HepG2 (cell line): ENCODE measurements around the gene OR1F1. TPM values are rescaled to one million over a fixed set of nuclear protein-coding genes. Genes with fewer than 3 reads are reported as not detected.

ENCODE experiments used
- ATAD3A ChIP-seq: sonication (generic); formaldehyde crosslinking; IDR thresholded peaks from 2 replicates; pipeline ENCODE4 v1.4.0; 2020; ENCODE audit warnings: missing genetic modification reagents
- FOXA3 ChIP-seq: IDR thresholded peaks from 2 replicates; pipeline ENCODE4 v1.6.1; 2016; ENCODE audit warnings: missing genetic modification reagents, missing compliant biosample characterization
- HDAC2 ChIP-seq: sonication (generic); formaldehyde crosslinking; IDR thresholded peaks from 2 replicates; pipeline ENCODE4 v1.4.0; 2020; ENCODE audit warnings: missing genetic modification reagents
- HHEX ChIP-seq: IDR thresholded peaks from 2 replicates; pipeline ENCODE4 v1.6.1; 2016; ENCODE audit warnings: control low read depth
- JDP2 ChIP-seq: sonication (generic); formaldehyde crosslinking; IDR thresholded peaks from 2 replicates; pipeline ENCODE4 v1.8.1; 2022; ENCODE audit warnings: missing genetic modification reagents, borderline replicate concordance
- MEF2D ChIP-seq: sonication (generic); formaldehyde crosslinking; IDR thresholded peaks from 2 replicates; pipeline ENCODE4 v1.5.1; 2020; ENCODE audit warnings: mild to moderate bottlenecking, missing genetic modification reagents
- NCOA2 ChIP-seq: sonication (generic); formaldehyde crosslinking; IDR thresholded peaks from 2 replicates; pipeline ENCODE4 v1.8.0; 2022; ENCODE audit warnings: inconsistent platforms
- NR2F6 ChIP-seq, 2 experiments: IDR thresholded peaks; 2 replicates each; pipeline ENCODE4 v1.6.1; 2016; ENCODE audit warnings: antibody characterized with exemption in 1 of 2, mild to moderate bottlenecking in 1 of 2
- POLR2A ChIP-seq, 2 experiments: IDR thresholded peaks; 2 replicates each; pipeline ENCODE4 v1.6.1; 2011; ENCODE audit warnings: low read depth in 2 of 2, low read length in 2 of 2, mild to moderate bottlenecking in 1 of 2, moderate library complexity in 1 of 2; ENCODE audit not compliant: insufficient read depth in 1 of 2
- SOX6 ChIP-seq, 2 experiments: fragments of 450-650 bp in 1 of 2; sonication (generic) in 1 of 2; formaldehyde crosslinking in 1 of 2; IDR thresholded peaks; 2 replicates each; pipeline versions ENCODE4 v1.4.0 to v1.6.1; 2017 to 2020; ENCODE audit warnings: antibody characterized with exemption in 1 of 2, mild to moderate bottlenecking in 1 of 2, missing genetic modification reagents in 1 of 2
- XBP1 ChIP-seq: sonication (generic); formaldehyde crosslinking; IDR thresholded peaks from 2 replicates; pipeline ENCODE4 v1.5.0; 2020; ENCODE audit warnings: missing genetic modification reagents
- ZFP41 ChIP-seq: sonication (generic); formaldehyde crosslinking; IDR thresholded peaks from 2 replicates; pipeline ENCODE4 v1.4.0; 2020; ENCODE audit warnings: mild to moderate bottlenecking, missing genetic modification reagents, borderline replicate concordance
- ZNF124 ChIP-seq: sonication (generic); formaldehyde crosslinking; IDR thresholded peaks from 2 replicates; pipeline ENCODE4 v1.4.0; 2020; ENCODE audit warnings: missing genetic modification reagents
- ZNF160 ChIP-seq: sonication (generic); formaldehyde crosslinking; IDR thresholded peaks from 2 replicates; pipeline ENCODE4 v1.8.0; 2022; ENCODE audit warnings: mild to moderate bottlenecking, inconsistent platforms, missing genetic modification reagents
- ZNF773 ChIP-seq: sonication (generic); formaldehyde crosslinking; IDR thresholded peaks from 2 replicates; pipeline ENCODE4 v1.4.0; 2020; ENCODE audit warnings: missing genetic modification reagents, borderline replicate concordance
- ZNF781 ChIP-seq: sonication (generic); formaldehyde crosslinking; IDR thresholded peaks from 2 replicates; pipeline ENCODE4 v1.5.1; 2020; ENCODE audit warnings: borderline replicate concordance, mild to moderate bottlenecking, missing genetic modification reagents; ENCODE audit errors: not compliant biosample characterization
- ZNF850 ChIP-seq: sonication (generic); formaldehyde crosslinking; conservative IDR thresholded peaks from 2 replicates; pipeline ENCODE4 v1.9.0; 2021; ENCODE audit warnings: mild to moderate bottlenecking, missing genetic modification reagents
- ZZZ3 ChIP-seq: sonication (generic); formaldehyde crosslinking; IDR thresholded peaks from 2 replicates; pipeline ENCODE4 v1.4.0; 2020; ENCODE audit warnings: missing genetic modification reagents, mild to moderate bottlenecking, borderline replicate concordance
- polyA plus RNA-seq, 8 experiments: library from polyadenylated mRNA; depleted of rRNA in 3 of 8; stranded (reverse) in 7 of 8; unstranded in 1 of 8; fragments of >200 nt; fragmentation: Illumina TruSeq in 4 of 8; extraction: Trizol in 4 of 8; gene quantifications; 2 replicates each; pipeline versions ENCODE4 v1.2.1 to v1.2.3, GENCODE V29; 2011 to 2016; ENCODE audit warnings: low read depth in 4 of 8, missing spikeins in 1 of 8, mixed read lengths in 1 of 8; ENCODE audit not compliant: insufficient read depth in 1 of 8
- total RNA-seq, 5 experiments: library from RNA; depleted of rRNA; stranded (reverse); fragments of >200 nt; fragmentation: Illumina TruSeq; extraction: Trizol; gene quantifications; 2 replicates each; pipeline ENCODE4 v1.2.3, GENCODE V29; 2016; ENCODE audit warnings: low read depth in 1 of 5
- TF ChIP-seq, protein P1 (sequence below): sonication (generic); formaldehyde crosslinking; IDR thresholded peaks from 2 replicates; pipeline ENCODE4 v1.9.0; 2021; ENCODE audit warnings: missing genetic modification reagents, mild to moderate bottlenecking, borderline replicate concordance
- TF ChIP-seq, protein P2 (sequence below): sonication (generic); formaldehyde crosslinking; IDR thresholded peaks from 2 replicates; pipeline ENCODE4 v1.4.0; 2020; ENCODE audit warnings: mild to moderate bottlenecking, missing genetic modification reagents, borderline replicate concordance
- TF ChIP-seq, protein P3 (sequence below): sonication (generic); formaldehyde crosslinking; IDR thresholded peaks from 2 replicates; pipeline ENCODE4 v1.5.1; 2020; ENCODE audit warnings: mild to moderate bottlenecking, missing genetic modification reagents

The OR1F1 gene
- total and polyA plus RNA-seq, 2 of the 13 experiments (the other 11 are each of a cell fraction or from before 2014, with no cell fraction given) = 0.90 TPM; not detected in 1

DNA sequence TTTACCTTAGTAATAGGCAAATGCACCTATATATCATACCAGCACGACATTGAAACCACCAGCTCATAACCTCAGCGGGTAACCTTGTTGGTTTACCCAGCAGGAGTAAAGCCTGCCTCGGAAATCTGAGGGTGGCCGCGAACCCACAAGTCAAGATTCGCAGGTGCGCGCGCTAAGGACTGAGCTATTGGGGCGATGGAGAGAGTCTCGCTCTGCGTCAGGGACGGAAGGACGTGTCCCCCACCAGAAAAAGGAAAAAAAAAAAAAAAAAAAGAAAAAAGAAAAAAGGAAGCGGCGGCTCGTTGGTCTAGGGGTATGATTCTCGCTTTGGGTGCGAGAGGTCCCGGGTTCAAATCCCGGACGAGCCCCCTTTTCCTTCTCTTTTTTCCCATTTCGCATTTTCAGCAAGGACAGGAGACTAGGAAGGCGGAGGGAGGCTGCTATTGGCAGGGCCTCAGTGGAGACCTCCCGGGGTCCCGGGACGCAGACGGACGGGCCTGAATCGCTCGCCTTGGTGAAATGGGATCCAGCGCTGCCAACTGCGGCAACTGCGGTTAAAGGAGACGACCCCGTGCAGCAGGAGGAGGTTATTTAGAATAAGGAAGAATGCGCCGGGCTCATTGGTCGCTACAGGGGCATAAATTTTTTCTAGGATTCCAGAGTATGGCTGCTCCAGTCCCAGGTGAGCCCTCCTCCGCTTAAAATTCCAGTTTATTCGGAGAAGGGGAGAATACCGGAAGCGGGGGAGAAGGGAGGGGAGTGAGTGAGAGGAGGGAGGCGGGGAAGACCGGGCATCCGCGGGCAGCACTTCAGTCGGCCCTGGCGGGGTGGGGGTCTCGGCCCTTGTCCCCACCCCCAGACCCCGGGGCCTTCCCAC is at the start of gene OR1F1 (continued):
- no peak for TF ChIP-seq XBP1 (CRISPR knock-in tag)
- no peak for TF ChIP-seq HHEX
- TF ChIP-seq NCOA2 = no peak
- no peak for TF ChIP-seq ZNF773
- TF ChIP-seq ZNF850 (CRISPR knock-in tag) = no peak
- TF ChIP-seq, protein P1, sequence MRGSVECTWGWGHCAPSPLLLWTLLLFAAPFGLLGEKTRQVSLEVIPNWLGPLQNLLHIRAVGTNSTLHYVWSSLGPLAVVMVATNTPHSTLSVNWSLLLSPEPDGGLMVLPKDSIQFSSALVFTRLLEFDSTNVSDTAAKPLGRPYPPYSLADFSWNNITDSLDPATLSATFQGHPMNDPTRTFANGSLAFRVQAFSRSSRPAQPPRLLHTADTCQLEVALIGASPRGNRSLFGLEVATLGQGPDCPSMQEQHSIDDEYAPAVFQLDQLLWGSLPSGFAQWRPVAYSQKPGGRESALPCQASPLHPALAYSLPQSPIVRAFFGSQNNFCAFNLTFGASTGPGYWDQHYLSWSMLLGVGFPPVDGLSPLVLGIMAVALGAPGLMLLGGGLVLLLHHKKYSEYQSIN (CRISPR knock-in tag) = no peak
- TF ChIP-seq JDP2 = no peak
- TF ChIP-seq POLR2A (IDR thresholded peaks at IDR 0.05; ENCODE audit: insufficient read depth in 1 of 2, low read depth in 2 of 2, low read length in 2 of 2) = no peak
- TF ChIP-seq ZZZ3 (CRISPR knock-in tag) = no peak
- TF ChIP-seq HDAC2 (CRISPR knock-in tag) = peak; percentile 27; the same call in 1 of the 2 replicates
- no peak for TF ChIP-seq NR2F6 (IDR thresholded peaks at IDR 0.05)
- TF ChIP-seq NR2F6 (CRISPR knock-in tag; IDR thresholded peaks at IDR 0.05) = no peak
- TF ChIP-seq SOX6 (IDR thresholded peaks at IDR 0.05) = no peak
- TF ChIP-seq SOX6 (CRISPR knock-in tag; IDR thresholded peaks at IDR 0.05) = 0 out of 2 replicates have a peak, but pooled peaks have one; percentile 26
- no peak for TF ChIP-seq ZFP41 (CRISPR knock-in tag)
- no peak for TF ChIP-seq ZNF124
- no peak for TF ChIP-seq FOXA3 (CRISPR knock-in tag)
- TF ChIP-seq, protein P2, sequence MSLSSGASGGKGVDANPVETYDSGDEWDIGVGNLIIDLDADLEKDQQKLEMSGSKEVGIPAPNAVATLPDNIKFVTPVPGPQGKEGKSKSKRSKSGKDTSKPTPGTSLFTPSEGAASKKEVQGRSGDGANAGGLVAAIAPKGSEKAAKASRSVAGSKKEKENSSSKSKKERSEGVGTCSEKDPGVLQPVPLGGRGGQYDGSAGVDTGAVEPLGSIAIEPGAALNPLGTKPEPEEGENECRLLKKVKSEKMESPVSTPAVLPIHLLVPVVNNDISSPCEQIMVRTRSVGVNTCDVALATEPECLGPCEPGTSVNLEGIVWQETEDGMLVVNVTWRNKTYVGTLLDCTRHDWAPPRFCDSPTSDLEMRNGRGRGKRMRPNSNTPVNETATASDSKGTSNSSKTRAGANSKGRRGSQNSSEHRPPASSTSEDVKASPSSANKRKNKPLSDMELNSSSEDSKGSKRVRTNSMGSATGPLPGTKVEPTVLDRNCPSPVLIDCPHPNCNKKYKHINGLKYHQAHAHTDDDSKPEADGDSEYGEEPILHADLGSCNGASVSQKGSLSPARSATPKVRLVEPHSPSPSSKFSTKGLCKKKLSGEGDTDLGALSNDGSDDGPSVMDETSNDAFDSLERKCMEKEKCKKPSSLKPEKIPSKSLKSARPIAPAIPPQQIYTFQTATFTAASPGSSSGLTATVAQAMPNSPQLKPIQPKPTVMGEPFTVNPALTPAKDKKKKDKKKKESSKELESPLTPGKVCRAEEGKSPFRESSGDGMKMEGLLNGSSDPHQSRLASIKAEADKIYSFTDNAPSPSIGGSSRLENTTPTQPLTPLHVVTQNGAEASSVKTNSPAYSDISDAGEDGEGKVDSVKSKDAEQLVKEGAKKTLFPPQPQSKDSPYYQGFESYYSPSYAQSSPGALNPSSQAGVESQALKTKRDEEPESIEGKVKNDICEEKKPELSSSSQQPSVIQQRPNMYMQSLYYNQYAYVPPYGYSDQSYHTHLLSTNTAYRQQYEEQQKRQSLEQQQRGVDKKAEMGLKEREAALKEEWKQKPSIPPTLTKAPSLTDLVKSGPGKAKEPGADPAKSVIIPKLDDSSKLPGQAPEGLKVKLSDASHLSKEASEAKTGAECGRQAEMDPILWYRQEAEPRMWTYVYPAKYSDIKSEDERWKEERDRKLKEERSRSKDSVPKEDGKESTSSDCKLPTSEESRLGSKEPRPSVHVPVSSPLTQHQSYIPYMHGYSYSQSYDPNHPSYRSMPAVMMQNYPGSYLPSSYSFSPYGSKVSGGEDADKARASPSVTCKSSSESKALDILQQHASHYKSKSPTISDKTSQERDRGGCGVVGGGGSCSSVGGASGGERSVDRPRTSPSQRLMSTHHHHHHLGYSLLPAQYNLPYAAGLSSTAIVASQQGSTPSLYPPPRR = no peak
- 0 out of 2 replicates have a peak, but pooled peaks have one; percentile 35 for TF ChIP-seq ZNF160 (CRISPR knock-in tag)
- peak; percentile 77; the same call in 1 of the 2 replicates for TF ChIP-seq MEF2D (CRISPR knock-in tag)
- TF ChIP-seq, protein P3, sequence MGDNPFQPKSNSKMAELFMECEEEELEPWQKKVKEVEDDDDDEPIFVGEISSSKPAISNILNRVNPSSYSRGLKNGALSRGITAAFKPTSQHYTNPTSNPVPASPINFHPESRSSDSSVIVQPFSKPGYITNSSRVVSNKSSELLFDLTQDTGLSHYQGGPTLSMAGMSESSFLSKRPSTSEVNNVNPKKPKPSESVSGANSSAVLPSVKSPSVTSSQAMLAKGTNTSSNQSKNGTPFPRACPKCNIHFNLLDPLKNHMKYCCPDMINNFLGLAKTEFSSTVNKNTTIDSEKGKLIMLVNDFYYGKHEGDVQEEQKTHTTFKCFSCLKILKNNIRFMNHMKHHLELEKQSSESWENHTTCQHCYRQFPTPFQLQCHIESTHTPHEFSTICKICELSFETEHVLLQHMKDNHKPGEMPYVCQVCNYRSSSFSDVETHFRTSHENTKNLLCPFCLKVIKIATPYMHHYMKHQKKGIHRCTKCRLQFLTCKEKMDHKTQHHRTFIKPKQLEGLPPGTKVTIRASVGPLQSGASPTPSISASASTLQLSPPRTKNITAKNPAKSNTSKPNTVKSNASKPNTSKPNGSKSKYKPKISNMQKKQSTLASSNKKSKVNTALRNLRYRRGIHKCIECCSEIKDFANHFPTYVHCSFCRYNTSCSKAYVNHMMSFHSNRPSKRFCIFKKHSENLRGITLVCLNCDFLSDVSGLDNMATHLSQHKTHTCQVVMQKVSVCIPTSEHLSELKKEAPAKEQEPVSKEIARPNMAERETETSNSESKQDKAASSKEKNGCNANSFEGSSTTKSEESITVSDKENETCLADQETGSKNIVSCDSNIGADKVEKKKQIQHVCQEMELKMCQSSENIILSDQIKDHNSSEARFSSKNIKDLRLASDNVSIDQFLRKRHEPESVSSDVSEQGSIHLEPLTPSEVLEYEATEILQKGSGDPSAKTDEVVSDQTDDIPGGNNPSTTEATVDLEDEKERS (CRISPR knock-in tag) = 0 out of 2 replicates have a peak, but pooled peaks have one; percentile 26
- TF ChIP-seq ZNF781 (CRISPR knock-in tag) = no peak
- TF ChIP-seq ATAD3A (CRISPR knock-in tag) = no peak
